ENCODE measurements around the gene ZNF536. TPM values are rescaled to one million over a fixed set of nuclear protein-coding genes. Genes with fewer than 3 reads are reported as not detected.

ZNF536 gene
- total and polyA plus RNA-seq, 2 donors (not counting 3 experiments of a cell fraction or from before 2014, with no cell fraction given) = not detected

DNA sequence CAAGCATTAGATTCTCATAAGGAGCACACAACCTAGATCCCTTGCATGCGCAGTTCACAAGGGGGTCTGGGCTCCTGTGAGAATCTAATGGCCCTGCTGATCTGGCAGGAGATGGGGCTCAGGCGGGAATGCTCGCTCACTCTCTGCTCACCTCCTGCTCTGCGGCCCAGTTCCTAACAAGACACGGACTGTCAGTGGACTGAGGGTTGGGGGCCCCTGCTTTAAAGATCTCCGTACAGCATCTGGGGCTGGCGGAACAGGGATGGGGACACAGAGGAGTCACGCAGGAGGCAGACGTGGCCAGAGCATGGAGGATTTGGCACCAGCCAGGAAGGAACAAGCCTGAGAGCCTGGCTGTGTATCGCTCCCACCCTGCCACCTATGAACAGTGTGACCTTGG, 37.3 kb upstream of the ZNF536 start:
- TF ChIP-seq FOS (IDR thresholded peaks at IDR 0.05; ENCODE audit: borderline replicate concordance, insufficient read depth, low read length) (no peak), GATA2 (IDR thresholded peaks at IDR 0.05; ENCODE audit: insufficient read depth, insufficient read length, low read depth, low read length) (no peak), JUN (IDR thresholded peaks at IDR 0.05; ENCODE audit: borderline replicate concordance, insufficient read depth, insufficient read length, low read depth) (no peak), POLR2AphosphoS5 (IDR thresholded peaks at IDR 0.05; ENCODE audit: insufficient read depth, low read depth, low read length) (no peak), EZH2 (IDR thresholded peaks at IDR 0.05; ENCODE audit: borderline replicate concordance, low read depth, low read length, severe bottlenecking) (no peak), POLR2A (IDR thresholded peaks at IDR 0.05; ENCODE audit: low read depth, low read length) (no peak), MYC (IDR thresholded peaks at IDR 0.05; ENCODE audit: low read depth, low read length) (no peak)
- TF ChIP-seq, protein P1, sequence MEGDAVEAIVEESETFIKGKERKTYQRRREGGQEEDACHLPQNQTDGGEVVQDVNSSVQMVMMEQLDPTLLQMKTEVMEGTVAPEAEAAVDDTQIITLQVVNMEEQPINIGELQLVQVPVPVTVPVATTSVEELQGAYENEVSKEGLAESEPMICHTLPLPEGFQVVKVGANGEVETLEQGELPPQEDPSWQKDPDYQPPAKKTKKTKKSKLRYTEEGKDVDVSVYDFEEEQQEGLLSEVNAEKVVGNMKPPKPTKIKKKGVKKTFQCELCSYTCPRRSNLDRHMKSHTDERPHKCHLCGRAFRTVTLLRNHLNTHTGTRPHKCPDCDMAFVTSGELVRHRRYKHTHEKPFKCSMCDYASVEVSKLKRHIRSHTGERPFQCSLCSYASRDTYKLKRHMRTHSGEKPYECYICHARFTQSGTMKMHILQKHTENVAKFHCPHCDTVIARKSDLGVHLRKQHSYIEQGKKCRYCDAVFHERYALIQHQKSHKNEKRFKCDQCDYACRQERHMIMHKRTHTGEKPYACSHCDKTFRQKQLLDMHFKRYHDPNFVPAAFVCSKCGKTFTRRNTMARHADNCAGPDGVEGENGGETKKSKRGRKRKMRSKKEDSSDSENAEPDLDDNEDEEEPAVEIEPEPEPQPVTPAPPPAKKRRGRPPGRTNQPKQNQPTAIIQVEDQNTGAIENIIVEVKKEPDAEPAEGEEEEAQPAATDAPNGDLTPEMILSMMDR (IDR thresholded peaks at IDR 0.05; ENCODE audit: extremely low read depth in 1 of 2, insufficient read depth in 1 of 2, low read depth in 1 of 2, low read length in 2 of 2) = no peak
- TF ChIP-seq, protein P2, sequence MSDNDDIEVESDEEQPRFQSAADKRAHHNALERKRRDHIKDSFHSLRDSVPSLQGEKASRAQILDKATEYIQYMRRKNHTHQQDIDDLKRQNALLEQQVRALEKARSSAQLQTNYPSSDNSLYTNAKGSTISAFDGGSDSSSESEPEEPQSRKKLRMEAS (IDR thresholded peaks at IDR 0.05; ENCODE audit: insufficient read depth, insufficient read length) = no peak
- no TSS peak for BruUV-seq (replicated peaks)
- no peaks in the 10 kb centered on the region for H3K4me1 ChIP-seq (ENCODE audit: control insufficient read depth, extremely low read depth, insufficient read depth, low read length)
- H3K27me3 ChIP-seq (ENCODE audit: control insufficient read depth in 2 of 2, insufficient read depth in 2 of 2, low read length in 2 of 2) = no peaks in the 10 kb centered on the region
- H3K9me3 ChIP-seq (replicated peaks; ENCODE audit: control insufficient read depth, insufficient read depth, low read length) = peaks cover 8% of the 10 kb centered on the region
- H3K4me3 ChIP-seq (replicated peaks in 1 of 3; ENCODE audit: insufficient read depth in 1 of 3, low read depth in 1 of 3, low read length in 3 of 3) = no peak overlapping the region
- no peak overlapping the region for H2AFZ ChIP-seq (ENCODE audit: low read depth, low read length)
- FAIRE-seq = no peak
- ChIA-PET POLR2A (no interaction called here), CTCF (no interaction called here)
- intact Hi-C loops (cut with micrococcal nuclease) (no loop called here), dilution Hi-C loops (cut with MboI; ENCODE audit: extremely low pct_ligation_motif_present, low sequenced_read_pairs) (no loop called here)
- no peak for DNase-seq (ENCODE audit: low read depth, low spot score)
- H3K27ac ChIP-seq (ENCODE audit: insufficient read depth, low read depth, low read length) = no peak overlapping the region
- H3K36me3 ChIP-seq (ENCODE audit: control insufficient read depth in 2 of 2, extremely low read depth in 1 of 2, insufficient read depth in 2 of 2, low read length in 2 of 2) = no peaks in the 10 kb centered on the region
- no peaks in the 10 kb centered on the region for H3K79me2 ChIP-seq (ENCODE audit: control insufficient read depth, insufficient read depth, low read length)
- H3K9ac ChIP-seq (replicated peaks; ENCODE audit: extremely low read depth, insufficient read depth, low read length) = no peak overlapping the region
- no peaks in the 10 kb centered on the region for H3K9me1 ChIP-seq (replicated peaks; ENCODE audit: control insufficient read depth, extremely low read depth, insufficient read depth, low read length)
- no peak overlapping the region for H3K4me2 ChIP-seq (ENCODE audit: insufficient read depth, low read length)
- H4K20me1 ChIP-seq (replicated peaks; ENCODE audit: control insufficient read depth, extremely low read depth, insufficient read depth, low read length) = no peaks in the 10 kb centered on the region
